Activated naive CD4-positive, alpha-beta T cell treated with Interleukin-2 at 50 U/mL for 16 hours (primary cell): Measurements from ENCODE around the gene SOST.

ENCODE experiments used
- DNase-seq: peaks from one replicate; pipeline ENCODE4 v3.0.0-alpha.2; 2020

The SOST gene

DNA sequence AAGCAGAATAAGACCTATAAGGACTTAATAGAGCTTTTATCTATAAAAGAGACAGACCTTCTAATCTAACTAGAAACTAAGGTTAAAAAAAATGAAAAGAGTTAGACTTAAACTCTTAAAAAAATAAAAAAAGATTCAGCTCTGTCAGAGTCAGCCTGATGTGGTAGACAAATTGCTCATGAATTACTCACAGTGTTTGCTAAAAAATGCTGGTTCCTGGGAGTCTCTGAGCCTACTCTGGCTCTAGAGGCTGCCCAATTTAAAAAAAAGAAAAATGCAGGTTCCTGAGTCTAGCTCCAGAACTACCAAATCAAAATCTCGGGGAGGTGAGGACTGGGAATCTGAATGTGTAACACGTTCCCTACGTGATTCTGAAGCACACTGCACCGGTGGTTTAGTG lies 18.1 kb downstream of the SOST start:
- DNase-seq: no peak

DNA sequence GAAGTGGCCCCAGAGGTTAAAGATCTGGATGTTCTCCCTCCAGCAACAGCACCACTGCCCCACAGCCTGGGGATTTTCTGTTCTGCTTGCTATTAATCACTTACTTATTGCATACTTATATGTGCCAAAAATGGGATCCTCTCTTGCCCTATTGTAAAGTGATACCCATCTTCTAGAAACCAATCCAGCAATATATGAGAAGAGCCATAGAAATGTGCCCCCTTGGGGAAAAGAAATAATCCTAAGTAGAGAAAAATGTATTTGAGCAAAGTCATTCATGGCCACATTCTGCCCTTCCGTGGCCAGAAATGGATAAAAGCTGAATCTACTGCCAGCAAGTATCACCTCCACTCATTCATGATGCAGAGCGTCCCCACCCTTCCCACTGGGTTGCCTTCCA lies 20.9 kb downstream of the SOST start:
- no peak for DNase-seq

DNA sequence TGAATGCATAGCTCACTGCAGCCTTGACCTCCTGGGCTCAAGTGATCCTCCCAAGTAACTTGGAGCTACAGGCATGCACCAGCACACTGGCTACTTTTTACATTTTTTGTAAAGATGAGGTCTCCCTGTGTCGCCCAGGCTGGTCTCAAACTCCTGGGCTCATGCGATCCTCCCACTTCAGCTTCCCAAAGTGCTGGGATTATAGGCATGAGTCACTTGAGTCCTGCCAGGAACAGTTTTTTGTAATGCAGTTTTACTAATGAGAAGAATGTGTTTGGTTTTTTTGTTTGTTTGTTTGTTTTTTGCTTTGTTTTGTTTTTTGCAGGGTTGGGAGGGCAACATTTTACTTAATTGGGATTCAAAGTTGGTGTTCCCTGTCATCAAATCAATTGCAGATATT lies 22.2 kb downstream of the SOST start:
- no peak for DNase-seq

DNA sequence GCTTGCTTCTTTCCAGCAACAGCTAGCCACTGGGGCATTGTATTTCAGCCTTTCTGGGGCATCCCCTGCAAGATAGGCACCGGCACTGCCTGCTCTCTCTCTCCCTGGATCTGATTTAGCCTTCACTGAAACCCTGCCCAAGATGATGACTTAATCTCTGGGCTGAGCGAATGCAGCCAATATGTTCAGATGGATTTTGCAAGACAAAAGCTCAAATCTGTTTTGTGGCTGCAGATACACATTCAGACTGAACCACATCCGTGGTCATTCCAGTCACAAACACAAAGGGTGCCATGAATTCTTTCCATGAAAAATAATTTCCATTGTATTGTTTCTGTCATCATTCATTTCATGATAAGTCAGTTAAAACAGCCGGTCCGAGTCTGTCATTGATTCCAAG lies 24.2 kb downstream of the SOST start:
- no peak for DNase-seq

DNA sequence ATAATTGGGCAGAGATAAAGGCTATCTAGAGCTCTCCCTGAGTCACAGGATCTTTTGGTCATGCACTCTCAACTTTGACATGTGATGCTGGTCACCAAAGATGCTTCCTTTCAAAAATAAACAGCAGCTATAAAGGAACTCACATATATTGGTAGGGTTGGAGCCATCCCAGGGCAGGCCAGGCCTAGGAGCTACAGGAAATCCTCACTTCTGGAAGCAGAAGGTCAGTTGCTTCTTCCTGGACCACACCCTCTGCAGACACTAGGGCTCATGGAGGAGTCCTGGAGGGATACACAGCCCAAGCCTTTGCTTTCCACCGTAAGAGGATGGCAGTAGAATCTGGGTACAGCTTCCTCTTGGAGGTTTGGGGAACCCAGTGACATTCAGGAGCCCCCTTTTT lies 24.6 kb downstream of the SOST start:
- DNase-seq: no peak

DNA sequence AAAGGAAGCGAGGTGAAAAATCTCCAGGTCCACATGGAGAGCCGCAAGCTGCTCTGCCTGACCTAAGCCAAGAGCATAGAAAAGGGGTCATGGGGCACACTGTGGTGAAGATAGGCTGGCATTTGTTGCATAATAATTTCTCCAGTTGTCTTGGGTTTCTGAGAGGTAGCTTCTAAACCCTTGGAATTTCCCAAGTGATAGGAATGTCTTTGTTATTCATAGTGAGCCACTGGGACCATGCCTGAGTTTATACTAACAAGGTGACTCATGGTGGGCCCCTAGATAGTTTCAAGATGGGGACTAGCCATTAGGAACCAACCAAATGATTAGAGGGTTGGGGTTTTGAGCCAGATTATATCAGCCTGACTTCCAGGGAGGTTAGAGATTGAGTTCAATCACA lies 25.6 kb downstream of the SOST start:
- DNase-seq: no peak

DNA sequence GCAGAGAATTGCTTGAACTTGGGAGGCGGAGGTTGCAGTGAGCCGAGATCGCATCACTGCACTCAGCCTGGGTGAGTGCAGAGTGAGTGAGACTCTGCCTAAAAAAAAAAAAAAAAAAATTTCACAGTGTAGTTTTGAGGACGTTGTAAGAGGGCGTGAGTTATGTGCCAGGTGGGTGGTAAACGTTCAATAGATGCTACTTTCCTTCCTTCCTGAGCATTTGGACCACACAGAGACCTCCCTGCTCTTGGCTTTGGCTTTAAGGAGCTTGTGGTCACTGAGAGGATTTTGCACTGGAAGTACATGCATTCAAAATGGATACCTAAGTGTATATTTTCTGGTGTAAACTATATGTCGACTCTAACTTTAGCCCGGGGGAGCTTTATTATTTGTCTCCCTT lies 30.5 kb downstream of the SOST start:
- DNase-seq: no peak

DNA sequence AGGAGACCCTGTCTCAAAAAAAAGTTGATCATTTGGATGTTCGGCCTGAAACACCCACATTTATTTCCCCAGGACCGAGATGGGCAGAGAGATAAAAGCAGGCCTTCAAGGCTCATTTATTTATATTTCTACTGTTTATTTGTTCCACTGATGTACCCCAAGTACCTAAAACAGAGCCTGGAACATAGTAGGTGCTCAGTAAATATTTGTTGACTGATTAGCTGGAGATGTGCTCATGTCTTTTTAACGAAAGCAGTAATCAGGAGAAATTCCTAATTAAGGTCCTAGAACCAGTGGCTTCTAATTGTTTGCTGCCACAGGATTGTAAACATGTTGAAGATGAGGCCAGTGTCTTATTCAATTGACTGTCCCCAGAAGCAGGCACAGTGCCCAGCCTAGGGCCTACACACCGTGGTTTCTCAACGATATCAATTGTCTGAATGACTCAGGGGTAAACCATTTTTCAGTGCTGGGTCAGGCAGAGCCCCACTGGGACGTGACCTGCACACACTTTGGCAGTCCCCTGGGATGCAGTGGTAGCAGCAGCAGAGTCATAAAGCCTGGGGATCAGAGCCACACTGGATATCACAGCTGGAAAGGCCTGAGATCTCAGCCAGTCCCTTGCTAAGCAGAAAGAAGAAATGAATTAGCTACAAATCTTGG lies 34.8 kb downstream of the SOST start:
- DNase-seq: no peak

DNA sequence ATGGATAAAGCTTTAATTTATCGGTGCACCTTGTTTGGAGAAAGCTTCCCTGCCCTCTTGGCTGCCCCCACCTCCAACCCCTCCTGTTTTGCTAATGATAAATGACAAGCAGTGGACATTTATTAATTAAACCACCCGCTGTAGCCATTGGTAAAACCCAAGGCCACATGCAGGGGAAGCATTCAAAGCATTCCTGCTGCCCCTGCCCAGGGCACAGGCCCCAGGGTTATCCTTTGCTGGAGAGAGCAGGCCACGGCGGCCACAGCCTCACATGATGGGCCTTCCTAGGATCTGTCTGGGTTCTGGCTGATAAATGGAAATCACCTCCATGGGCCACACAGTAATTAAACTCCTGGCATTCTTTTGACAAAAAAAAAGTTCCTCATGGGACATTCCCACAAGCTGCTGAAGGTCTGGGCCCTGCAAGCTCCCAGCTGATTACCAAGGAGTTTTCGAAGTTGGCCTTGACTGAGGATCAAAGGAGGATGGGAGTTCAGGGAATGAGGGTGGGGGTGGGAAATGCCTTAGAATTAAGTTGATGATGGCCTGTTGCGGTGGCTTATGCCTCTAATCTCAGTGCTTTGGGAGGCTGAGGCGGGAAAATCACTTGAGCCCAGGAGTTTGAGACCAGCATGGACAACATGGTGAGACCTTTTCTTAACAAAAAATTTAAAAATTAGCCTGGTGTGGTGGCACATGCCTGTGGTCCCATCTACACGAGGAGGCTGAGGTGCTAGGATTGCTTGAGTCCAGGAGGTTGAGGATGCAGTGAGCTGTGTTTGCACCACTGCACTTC lies 35.5 kb downstream of the SOST start:
- DNase-seq: no peak

DNA sequence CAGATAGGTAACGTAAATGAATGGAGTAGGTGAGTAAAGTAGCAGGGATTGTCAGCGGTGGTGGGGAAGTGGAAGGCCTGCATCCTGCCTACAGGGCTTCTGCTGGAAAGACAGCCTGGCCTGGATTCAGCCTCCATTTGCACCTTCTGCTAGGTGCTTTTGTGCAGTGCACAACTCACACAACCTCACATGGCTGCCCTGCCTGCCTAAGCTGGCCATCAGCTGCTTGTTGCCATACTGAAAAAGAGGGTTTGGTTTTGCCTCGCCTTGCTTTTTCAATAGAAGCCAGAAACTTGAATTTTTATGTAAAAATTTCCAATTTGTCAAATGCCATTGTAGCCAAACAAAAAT lies 36.3 kb downstream of the SOST start:
- no peak for DNase-seq

DNA sequence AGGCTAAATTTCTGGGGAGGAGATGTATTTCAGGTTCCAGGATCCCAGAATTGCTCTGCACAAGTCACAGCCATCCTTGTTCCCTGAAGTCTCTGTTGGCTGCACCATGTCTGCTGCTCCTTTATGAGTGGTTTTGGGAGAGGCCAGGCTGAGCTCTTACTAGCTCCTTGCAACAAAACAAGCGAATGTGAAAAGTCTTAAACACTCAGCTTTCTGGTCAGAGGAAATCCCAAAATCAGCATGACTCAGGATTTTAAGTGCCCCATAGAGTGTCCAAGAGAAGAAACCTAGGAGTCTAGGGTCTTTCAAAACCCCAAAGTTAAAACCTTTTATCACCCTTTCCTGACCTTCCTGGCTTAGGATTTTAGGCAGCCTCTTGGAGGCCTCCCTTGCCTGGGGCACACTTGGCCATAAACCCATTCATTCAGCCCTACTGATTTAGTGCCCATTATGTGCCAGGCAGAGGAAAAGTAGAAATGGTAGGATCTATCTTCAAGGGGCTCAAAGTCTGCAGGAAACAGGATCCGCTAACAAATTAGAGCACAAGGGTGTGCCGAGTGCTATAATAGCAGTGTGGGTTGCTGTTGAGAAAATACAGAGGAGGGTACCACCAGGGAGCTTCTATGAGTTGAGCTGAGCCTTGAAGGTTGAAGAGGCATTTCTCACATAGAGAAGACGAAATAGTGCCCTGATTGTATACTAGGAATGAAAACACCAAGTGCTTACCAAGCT lies 36.9 kb downstream of the SOST start:
- DNase-seq: no peak

DNA sequence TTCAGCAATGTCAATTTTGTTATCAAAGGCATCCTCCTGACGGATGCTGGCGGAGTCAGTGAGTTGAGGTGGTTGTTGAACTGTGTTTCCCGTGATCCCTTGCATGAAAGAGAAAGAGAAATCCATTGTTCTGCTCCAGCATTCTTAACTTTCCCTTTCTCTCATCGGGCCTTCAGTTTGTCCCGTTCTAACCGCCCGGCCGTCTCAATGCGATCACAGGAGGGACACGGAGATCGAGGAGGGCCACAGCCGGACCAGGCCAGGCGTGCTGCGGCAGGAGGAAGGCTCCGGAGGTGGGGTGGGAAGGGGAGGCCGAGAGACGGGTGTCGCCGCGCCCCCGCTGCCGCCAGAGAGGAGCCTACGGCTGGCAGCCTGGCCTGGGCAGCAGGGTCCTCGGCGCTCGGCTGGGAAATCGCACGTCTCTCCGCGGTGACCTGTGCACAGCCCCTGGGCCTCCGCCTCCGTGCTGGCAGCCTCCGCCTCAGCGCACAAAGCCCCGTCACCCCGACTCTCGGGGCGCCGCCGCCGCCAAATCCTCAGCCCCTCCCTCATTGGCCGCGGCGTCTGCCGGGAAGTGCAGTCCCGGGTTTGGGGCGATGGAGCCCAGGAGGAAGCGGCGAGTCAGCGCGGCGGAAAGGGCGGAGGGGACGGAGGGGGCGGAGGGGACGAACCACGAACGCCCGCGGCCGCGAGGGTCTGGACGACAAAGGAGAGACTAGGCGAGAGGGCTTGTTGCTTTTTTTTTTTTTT lies 38.1 kb downstream of the SOST start:
- peak; percentile 79 for DNase-seq

DNA sequence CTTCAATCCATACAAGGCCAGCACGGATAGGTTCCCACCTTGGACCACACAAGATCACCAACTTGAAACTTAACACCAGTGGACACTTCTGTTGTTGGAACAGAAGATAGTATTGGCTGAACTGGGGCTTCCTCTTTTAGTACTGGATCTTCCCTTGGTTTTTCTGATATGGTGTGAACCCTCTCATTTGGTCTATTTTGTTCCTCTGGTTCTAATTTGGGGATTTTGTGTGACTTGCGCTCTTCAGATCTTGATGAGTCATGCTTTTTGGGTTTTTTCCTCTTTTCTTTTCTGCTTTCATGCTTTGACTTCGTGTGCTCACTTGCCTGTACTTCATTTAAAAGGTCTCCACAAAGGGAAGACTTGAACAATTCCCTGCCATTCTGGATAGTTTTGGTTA lies 39.0 kb downstream of the SOST start:
- no peak for DNase-seq

DNA sequence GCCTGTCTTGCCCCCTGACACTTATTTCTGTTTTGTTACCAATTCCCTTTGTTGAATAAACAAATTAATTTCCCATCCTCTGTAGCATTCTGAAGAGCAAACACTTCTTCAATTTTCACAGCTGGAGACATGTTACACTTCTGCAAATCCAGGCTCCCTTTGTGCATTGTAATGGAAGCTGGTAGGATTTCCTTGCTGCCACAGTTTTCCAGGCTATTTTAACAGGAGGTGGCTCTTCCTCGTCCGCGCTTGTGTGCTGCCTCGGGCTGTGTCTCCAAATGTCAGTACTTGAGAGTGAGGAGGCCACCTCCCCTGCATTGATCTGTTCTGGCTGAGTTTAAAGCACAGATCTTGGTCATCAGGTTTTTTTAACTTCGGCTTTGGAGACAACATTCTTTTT lies 40.0 kb downstream of the SOST start:
- DNase-seq: no peak

DNA sequence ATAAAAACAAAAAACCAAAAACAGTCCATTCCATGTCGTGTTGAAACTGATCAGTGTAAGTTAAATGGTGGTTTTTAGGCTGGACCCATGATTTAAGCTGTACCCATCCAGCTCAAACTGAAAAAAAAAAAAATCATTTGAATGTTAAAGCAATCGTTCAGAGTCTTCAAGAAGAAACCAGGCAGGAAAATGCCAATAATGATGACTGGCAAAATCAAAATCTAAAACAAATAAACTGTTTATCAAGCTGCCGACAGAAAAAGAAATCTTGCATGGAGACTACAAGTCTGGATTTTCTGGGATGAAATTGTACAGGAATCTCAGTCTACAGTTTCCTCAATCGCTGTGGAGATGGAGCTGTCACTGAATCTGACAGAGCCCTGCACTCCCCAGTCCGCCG lies 40.7 kb downstream of the SOST start:
- no peak for DNase-seq

DNA sequence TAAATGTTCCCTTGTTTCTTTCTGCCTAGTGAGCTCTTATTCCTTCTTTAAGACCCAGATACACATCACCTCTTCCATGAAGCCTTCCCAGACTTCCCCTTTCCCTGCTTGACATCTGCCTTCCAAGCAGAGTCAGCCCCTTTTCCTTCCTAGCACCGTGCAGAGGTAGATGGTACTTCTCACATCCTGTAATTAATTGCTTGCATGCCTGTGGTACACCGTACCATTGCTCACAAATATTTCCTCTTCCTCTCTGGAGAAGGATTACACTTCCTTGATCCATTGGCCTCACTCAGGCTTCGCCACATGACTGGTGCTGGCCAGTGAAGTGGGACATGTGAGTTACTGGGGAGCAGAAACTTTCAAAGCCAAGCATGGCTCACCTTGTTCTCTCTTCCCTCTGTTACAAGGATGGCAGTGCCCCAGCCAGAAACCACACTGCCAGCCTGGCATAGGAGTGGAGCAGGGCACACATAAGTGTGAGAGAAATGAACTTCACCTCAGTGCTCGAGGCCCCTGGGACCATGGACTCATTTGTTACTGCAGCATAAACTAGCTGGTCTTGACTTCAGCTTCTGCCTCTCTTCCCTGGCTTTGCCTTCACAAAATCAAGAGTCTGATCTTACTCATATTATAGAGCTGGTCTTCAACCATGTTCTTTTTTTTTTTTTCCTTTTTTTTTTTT lies 44.0 kb downstream of the SOST start:
- DNase-seq: no peak

DNA sequence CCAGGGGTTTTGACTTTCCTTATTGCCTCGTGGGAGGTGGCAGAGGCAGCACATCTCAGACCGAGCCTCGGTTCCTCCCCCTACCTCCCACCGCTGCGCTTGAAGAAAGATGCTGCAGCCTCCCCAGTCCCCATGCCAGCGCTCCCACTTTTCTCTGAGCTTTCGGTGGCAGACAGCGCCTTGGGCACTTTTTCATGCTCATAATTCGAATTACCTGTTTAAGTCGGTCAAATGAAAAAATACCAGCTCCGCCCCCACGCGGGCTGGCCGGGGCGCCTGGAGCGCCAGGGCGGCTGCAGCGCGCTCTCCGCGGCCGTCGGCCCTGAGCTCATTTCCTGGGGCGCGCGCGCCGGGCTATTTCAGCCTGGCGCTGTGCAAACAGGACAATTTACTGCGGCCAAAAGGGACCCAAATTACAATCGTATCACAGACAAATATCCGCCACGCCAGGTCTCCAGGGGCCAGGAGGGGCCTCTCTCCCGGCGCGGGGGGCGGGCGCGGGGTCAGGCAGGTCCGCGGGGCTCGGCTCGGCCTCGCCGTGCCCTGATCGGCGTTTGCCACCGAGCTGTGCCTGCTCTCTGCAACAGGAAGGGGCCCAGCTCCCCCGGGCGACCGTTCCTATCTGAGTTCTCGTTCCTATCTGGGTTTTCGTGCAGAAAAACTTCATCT lies 45.0 kb downstream of the SOST start:
- DNase-seq: peak; percentile 11

DNA sequence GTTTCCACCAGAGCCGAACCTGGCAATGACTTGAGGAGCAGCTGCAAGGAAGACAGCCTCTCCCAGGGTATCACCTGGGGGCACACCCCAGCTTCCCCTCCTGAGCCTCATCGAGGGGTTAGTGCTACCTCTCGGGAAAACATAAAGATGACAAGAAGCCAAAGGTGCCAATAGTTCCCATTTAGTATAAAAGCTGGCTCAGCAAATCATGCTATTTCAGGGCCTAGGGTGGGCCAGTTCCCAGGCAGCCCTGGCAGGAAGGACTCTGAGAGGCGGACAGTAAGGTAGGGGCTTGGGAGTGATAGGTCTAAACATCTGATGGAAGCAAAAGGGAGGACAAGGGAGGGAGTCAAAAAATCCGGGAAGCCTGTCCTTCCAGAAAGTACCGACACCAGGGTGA lies 46.2 kb downstream of the SOST start:
- DNase-seq: no peak

DNA sequence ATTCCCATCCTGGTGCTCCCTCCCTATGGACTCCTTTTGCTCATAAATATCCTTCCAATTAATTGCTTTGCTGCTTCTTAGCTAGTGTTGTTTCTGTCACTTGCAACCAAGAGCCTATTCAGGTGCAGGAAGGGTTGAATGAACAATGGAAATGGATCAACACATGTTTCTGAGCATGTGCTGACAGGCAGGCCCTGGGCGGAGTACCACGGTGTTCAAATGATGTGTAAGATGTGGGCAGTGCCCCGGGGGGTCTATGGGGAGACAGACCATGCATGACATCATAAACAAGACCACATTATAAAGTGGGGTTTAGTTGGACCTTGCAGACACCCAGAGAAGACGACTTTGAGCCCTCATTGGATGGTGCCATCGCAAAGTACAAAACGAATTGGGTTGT lies 48.5 kb downstream of the SOST start:
- DNase-seq: no peak

DNA sequence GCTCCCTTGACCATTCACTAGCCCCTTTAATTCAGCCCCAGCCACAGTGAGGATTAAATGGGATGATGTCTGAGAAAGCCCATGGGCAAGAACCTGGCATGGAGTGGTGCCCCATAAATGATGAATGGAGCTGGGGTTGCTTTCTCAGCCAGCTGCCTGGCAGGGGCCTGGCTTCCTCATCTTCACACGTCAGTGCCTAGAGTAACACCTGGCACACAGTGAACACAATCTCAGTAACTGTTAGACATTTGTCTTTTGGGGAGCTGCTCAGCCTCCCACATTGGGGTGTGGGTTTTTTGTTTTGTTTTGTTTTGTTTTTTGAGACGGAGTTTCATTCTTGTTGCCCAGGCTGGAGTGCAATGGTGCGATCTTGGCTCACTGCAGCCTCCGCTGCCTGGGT lies 49.4 kb downstream of the SOST start:
- DNase-seq: no peak

DNA sequence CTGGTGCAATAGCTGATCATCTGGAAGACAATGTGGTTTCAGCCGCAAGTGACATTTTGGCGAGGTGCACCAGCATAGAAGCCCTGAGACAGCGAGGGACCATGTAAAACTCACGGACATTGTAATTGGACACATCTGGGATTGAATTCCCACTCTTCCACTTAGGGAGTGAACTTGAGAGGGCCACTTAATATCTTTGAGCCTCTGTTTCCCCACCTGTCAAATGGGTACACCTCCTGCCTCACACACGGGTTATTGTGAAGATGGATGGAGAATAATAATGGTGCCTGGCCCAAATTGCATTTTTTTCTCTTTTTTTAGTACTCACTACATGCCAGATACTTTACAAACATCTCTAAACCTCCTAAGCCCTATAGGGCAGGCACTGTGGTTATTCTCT lies 51.4 kb downstream of the SOST start:
- DNase-seq: no peak

DNA sequence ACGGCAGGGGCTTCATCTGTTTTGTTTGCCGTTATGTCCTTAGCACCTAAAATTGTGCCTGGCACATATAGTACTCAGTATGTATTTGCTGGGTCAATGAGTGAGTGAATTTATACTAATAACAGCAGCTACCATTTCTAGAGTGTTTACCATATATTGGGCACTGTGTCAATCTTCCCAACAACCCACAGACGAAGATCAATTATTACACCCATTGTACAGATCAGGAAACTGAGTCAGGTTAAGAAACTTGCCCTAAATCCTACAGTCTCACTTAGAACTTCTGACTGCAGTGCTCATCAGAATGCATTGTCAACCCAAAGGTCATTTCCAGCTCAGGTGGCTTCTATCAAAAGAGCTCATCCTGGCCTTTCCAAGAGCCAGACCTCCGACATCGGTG lies 52.4 kb downstream of the SOST start:
- DNase-seq: no peak
